ENCODE data around the gene PLEKHG2.

GRCh38 chr19:39471756-39472536 is 59.5 kb downstream of the PLEKHG2 start:
- TF ChIP-seq POLR2A (IDR thresholded peaks at IDR 0.05) (no peak), CTCF (IDR thresholded peaks at IDR 0.05 in 4 of 5, conservative IDR thresholded peaks at IDR 0.05 in 1 of 5) (no peak)
